Measurements from ENCODE around the gene SDCCAG8. TPM values are rescaled to one million over a fixed set of nuclear protein-coding genes. Genes with fewer than 3 reads are reported as not detected.

Gene SDCCAG8
- total and polyA plus RNA-seq, 4 donors: 8.5 to 25.8 (median 17.5) TPM

DNA sequence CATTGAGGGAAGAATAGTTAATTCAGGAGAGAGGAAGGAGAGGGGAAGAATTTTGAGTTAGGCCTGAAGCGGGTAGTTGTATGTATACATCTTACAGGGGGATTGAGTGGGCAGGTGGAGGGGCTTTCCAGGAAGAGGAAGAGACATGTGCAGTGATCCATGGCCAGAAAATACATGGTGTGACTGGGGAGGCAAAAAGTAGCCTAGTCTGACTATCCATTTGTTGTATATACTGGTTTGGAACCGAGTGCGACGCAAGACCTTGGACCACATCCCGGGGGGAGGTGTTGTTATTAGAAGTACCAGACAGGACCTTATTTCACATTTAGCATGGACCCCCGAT, 158.3 kb downstream of the SDCCAG8 start:
- no peak for DNase-seq (ENCODE audit: low spot score)
- Histone ChIP-seq H3K9me3 (ENCODE audit: control insufficient read depth in 4 of 4, low read length in 3 of 4) (no peaks in the 10 kb centered on the region), H3K27me3 (ENCODE audit: control insufficient read depth in 4 of 4, insufficient read depth in 4 of 4, low read length in 3 of 4) (no peaks in the 10 kb centered on the region), H3K4me3 (ENCODE audit: low read depth in 1 of 3, low read length in 3 of 3) (no peak overlapping the region), H3K9ac (ENCODE audit: low read depth in 1 of 2, low read length in 2 of 2) (no peak overlapping the region), H3K4me1 (ENCODE audit: control insufficient read depth in 4 of 4, insufficient read depth in 4 of 4, low read length in 3 of 4) (peaks cover 0 to 28% (median 5%) of the 10 kb centered on the region in 4 donors), H3K36me3 (ENCODE audit: control insufficient read depth in 4 of 4, insufficient read depth in 3 of 4, low read depth in 1 of 4, low read length in 3 of 4) (no peaks in the 10 kb centered on the region), H3K27ac (ENCODE audit: low read depth in 1 of 2, low read length in 2 of 2) (no peak overlapping the region)
- TF ChIP-seq JUND (IDR thresholded peaks at IDR 0.05) (no peak), TAF1 (conservative IDR thresholded peaks at IDR 0.05) (no peak), YY1 (IDR thresholded peaks at IDR 0.05) (no peak), SP1 (IDR thresholded peaks at IDR 0.05) (no peak), ZBTB33 (IDR thresholded peaks at IDR 0.05) (no peak), HNF4G (IDR thresholded peaks at IDR 0.05) (no peak), FOXA1 (IDR thresholded peaks at IDR 0.05) (no peak), FOXA2 (IDR thresholded peaks at IDR 0.05) (no peak), RAD21 (IDR thresholded peaks at IDR 0.05) (no peak), HNF4A (conservative IDR thresholded peaks at IDR 0.05) (no peak), RXRA (IDR thresholded peaks at IDR 0.05) (no peak), GABPA (IDR thresholded peaks at IDR 0.05 in 1 of 2, conservative IDR thresholded peaks at IDR 0.05 in 1 of 2) (no peak), EGR1 (IDR thresholded peaks at IDR 0.05; ENCODE audit: low read depth in 2 of 2) (no peak)
- TF ChIP-seq, protein P1, sequence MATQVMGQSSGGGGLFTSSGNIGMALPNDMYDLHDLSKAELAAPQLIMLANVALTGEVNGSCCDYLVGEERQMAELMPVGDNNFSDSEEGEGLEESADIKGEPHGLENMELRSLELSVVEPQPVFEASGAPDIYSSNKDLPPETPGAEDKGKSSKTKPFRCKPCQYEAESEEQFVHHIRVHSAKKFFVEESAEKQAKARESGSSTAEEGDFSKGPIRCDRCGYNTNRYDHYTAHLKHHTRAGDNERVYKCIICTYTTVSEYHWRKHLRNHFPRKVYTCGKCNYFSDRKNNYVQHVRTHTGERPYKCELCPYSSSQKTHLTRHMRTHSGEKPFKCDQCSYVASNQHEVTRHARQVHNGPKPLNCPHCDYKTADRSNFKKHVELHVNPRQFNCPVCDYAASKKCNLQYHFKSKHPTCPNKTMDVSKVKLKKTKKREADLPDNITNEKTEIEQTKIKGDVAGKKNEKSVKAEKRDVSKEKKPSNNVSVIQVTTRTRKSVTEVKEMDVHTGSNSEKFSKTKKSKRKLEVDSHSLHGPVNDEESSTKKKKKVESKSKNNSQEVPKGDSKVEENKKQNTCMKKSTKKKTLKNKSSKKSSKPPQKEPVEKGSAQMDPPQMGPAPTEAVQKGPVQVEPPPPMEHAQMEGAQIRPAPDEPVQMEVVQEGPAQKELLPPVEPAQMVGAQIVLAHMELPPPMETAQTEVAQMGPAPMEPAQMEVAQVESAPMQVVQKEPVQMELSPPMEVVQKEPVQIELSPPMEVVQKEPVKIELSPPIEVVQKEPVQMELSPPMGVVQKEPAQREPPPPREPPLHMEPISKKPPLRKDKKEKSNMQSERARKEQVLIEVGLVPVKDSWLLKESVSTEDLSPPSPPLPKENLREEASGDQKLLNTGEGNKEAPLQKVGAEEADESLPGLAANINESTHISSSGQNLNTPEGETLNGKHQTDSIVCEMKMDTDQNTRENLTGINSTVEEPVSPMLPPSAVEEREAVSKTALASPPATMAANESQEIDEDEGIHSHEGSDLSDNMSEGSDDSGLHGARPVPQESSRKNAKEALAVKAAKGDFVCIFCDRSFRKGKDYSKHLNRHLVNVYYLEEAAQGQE (IDR thresholded peaks at IDR 0.05): no peak
- TF ChIP-seq, protein P2, sequence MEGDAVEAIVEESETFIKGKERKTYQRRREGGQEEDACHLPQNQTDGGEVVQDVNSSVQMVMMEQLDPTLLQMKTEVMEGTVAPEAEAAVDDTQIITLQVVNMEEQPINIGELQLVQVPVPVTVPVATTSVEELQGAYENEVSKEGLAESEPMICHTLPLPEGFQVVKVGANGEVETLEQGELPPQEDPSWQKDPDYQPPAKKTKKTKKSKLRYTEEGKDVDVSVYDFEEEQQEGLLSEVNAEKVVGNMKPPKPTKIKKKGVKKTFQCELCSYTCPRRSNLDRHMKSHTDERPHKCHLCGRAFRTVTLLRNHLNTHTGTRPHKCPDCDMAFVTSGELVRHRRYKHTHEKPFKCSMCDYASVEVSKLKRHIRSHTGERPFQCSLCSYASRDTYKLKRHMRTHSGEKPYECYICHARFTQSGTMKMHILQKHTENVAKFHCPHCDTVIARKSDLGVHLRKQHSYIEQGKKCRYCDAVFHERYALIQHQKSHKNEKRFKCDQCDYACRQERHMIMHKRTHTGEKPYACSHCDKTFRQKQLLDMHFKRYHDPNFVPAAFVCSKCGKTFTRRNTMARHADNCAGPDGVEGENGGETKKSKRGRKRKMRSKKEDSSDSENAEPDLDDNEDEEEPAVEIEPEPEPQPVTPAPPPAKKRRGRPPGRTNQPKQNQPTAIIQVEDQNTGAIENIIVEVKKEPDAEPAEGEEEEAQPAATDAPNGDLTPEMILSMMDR (IDR thresholded peaks at IDR 0.05; ENCODE audit: low read depth, low read length, missing input control): no peak
- TF ChIP-seq, protein P3, sequence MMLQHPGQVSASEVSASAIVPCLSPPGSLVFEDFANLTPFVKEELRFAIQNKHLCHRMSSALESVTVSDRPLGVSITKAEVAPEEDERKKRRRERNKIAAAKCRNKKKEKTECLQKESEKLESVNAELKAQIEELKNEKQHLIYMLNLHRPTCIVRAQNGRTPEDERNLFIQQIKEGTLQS (IDR thresholded peaks at IDR 0.05): no peak
- TF ChIP-seq, protein P4, sequence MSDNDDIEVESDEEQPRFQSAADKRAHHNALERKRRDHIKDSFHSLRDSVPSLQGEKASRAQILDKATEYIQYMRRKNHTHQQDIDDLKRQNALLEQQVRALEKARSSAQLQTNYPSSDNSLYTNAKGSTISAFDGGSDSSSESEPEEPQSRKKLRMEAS (IDR thresholded peaks at IDR 0.05): no peak
- 99% methylated on average over 6 of the region's 6 CpGs for WGBS
